Neural progenitor cell (in vitro differentiated cells): Measurements from ENCODE around the gene ELMO1.

Source experiments
- EZH2 ChIP-seq: fragments of 200-600 bp; sonication (generic); IDR thresholded peaks from 2 replicates; pipeline ENCODE4 v1.6.1; 2017; ENCODE audit warnings: antibody characterized with exemption, mild to moderate bottlenecking, moderate library complexity
- TF ChIP-seq, protein P1 (sequence below): fragments of 200-600 bp; sonication (generic); IDR thresholded peaks from 2 replicates; pipeline ENCODE4 v1.5.1; 2017; ENCODE audit warnings: antibody characterized with exemption, mild to moderate bottlenecking

DNA sequence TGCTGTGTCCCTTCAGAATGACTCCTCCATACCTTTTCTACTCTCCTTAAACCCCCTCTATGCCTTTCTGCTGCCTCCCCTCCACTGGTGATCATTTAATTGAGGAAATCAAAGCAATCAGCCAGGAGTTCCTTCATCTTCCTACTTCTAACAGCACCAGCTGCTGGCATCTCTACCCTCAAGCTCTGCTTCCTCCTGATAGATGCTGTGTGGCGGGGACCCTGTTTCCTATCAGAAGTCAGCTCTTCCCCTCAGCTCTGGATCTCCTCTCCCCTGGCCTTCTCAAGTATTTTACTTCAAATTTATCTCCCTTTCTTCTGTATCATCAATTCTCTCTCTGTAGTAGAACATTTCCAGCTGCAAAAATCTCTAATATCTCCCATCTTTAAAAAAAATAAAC lies 183.7 kb downstream of the ELMO1 start:
- no peak for TF ChIP-seq EZH2
- TF ChIP-seq, protein P1, sequence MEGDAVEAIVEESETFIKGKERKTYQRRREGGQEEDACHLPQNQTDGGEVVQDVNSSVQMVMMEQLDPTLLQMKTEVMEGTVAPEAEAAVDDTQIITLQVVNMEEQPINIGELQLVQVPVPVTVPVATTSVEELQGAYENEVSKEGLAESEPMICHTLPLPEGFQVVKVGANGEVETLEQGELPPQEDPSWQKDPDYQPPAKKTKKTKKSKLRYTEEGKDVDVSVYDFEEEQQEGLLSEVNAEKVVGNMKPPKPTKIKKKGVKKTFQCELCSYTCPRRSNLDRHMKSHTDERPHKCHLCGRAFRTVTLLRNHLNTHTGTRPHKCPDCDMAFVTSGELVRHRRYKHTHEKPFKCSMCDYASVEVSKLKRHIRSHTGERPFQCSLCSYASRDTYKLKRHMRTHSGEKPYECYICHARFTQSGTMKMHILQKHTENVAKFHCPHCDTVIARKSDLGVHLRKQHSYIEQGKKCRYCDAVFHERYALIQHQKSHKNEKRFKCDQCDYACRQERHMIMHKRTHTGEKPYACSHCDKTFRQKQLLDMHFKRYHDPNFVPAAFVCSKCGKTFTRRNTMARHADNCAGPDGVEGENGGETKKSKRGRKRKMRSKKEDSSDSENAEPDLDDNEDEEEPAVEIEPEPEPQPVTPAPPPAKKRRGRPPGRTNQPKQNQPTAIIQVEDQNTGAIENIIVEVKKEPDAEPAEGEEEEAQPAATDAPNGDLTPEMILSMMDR: no peak
